Fibroblast of the conjunctiva (primary cell): ENCODE data around the gene FAM184B.

Experiments
- DNase-seq: peaks from one replicate; pipeline ENCODE4 v3.0.0-alpha.2; 2010; ENCODE audit warnings: low read depth

The FAM184B gene

GRCh38 chr4:17635056-17635455, 146.4 kb downstream of the FAM184B start:
- no peak for DNase-seq

GRCh38 chr4:17633600-17633999, 147.8 kb downstream of the FAM184B start:
- DNase-seq: no peak

GRCh38 chr4:17630228-17630627, 151.2 kb downstream of the FAM184B start:
- DNase-seq: no peak

- DNase-seq: no peak
Observed at GRCh38 chr4:17624821-17625220, 156.6 kb downstream of the FAM184B start.

- peak; percentile 49 for DNase-seq
Observed at GRCh38 chr4:17623451-17624001, 157.9 kb downstream of the FAM184B start.

GRCh38 chr4:17619416-17620105, 161.9 kb downstream of the FAM184B start:
- DNase-seq: peak; percentile 36

- no peak for DNase-seq
Observed at GRCh38 chr4:17618926-17619325, 162.5 kb downstream of the FAM184B start.

GRCh38 chr4:17616283-17616682, 165.1 kb downstream of the FAM184B start:
- DNase-seq: no peak

GRCh38 chr4:17614416-17615299, 166.8 kb downstream of the FAM184B start, which contains the start of gene MED28:
Gene MED28, plus strand, starts transcription at chr4:17614641. Its CDS starts 14 bp downstream, at chr4:17614655.
- peak; percentile 95 for DNase-seq

- DNase-seq: peak; percentile 23
Observed at GRCh38 chr4:17613761-17614415, 167.5 kb downstream of the FAM184B start.

GRCh38 chr4:17605236-17605635, 176.2 kb downstream of the FAM184B start:
- DNase-seq: no peak

- no peak for DNase-seq
Observed at GRCh38 chr4:17599826-17600225, 181.6 kb downstream of the FAM184B start.

GRCh38 chr4:17597517-17597916, 183.9 kb downstream of the FAM184B start:
- DNase-seq: no peak

GRCh38 chr4:17595471-17596005, 185.9 kb downstream of the FAM184B start:
- DNase-seq: no peak

- no peak for DNase-seq
Observed at GRCh38 chr4:17589355-17589754, 192.1 kb downstream of the FAM184B start.

- DNase-seq: no peak
Observed at GRCh38 chr4:17587094-17587822, 194.2 kb downstream of the FAM184B start.

GRCh38 chr4:17584521-17585213, 196.8 kb downstream of the FAM184B start:
- DNase-seq: no peak

- no peak for DNase-seq
Observed at GRCh38 chr4:17583941-17584340, 197.5 kb downstream of the FAM184B start.

GRCh38 chr4:17583276-17583675, 198.1 kb downstream of the FAM184B start:
- no peak for DNase-seq

- no peak for DNase-seq
Observed at GRCh38 chr4:17580969-17581368, 200.5 kb downstream of the FAM184B start.
